Loucy (cell line): Measurements from ENCODE around the gene OBP2B.
"Not testable (repeated sequence)": the region's sequence is repeated elsewhere in the genome, so short reads cannot be mapped to it uniquely, and the experiment has no call there.

Experiments
- H2AFZ ChIP-seq: fragments of 200-600 bp; sonication (generic); 2 replicates; pipeline ENCODE4 v1.6.0; 2016; ENCODE audit warnings: antibody characterized with exemption, mild to moderate bottlenecking, low read length, moderate library complexity
- H3F3A ChIP-seq: fragments of 200-600 bp; 2 replicates; pipeline ENCODE4 v1.6.0; 2016; ENCODE audit warnings: antibody characterized with exemption, low read depth, mild to moderate bottlenecking
- H3K27me3 ChIP-seq: fragments of 200-600 bp; sonication (generic); 2 replicates; pipeline ENCODE4 v1.6.1; 2014; ENCODE audit warnings: low read length, mild to moderate bottlenecking; ENCODE audit not compliant: insufficient read depth, poor library complexity, severe bottlenecking
- H3K36me3 ChIP-seq: fragments of 200-600 bp; sonication (generic); 2 replicates; pipeline ENCODE4 v1.6.1; 2016; ENCODE audit warnings: low read length; ENCODE audit not compliant: insufficient read depth
- H3K4me1 ChIP-seq: fragments of 200-600 bp; sonication (generic); 2 replicates; pipeline ENCODE4 v1.5.1; 2014; ENCODE audit warnings: low read length, mild to moderate bottlenecking; ENCODE audit not compliant: insufficient read depth, poor library complexity, severe bottlenecking
- H3K4me2 ChIP-seq: fragments of 200-600 bp; sonication (generic); 2 replicates; pipeline ENCODE4 v1.6.0; 2014; ENCODE audit warnings: antibody characterized with exemption, low read length, low read depth, mild to moderate bottlenecking; ENCODE audit not compliant: poor library complexity, severe bottlenecking
- H3K4me3 ChIP-seq: fragments of 200-600 bp; sonication (generic); 2 replicates; pipeline ENCODE4 v1.5.1; 2014; ENCODE audit warnings: low read length, mild to moderate bottlenecking, mixed read lengths; ENCODE audit not compliant: poor library complexity, severe bottlenecking
- H3K79me2 ChIP-seq: fragments of 200-600 bp; sonication (generic); 2 replicates; pipeline ENCODE4 v1.6.1; 2014; ENCODE audit warnings: low read length; ENCODE audit not compliant: insufficient read depth
- H3K9ac ChIP-seq: fragments of 200-600 bp; sonication (generic); 2 replicates; pipeline ENCODE4 v1.6.0; 2014; ENCODE audit warnings: mild to moderate bottlenecking, low read depth, low read length, moderate library complexity; ENCODE audit not compliant: poor library complexity, severe bottlenecking
- H3K9me2 ChIP-seq: fragments of 200-600 bp; sonication (generic); replicated peaks from 2 replicates; pipeline ENCODE4 v1.6.1; 2016; ENCODE audit warnings: low read depth, low read length, mixed read lengths
- H3K9me3 ChIP-seq: fragments of 200-600 bp; sonication (generic); 2 replicates; pipeline ENCODE4 v1.6.1; 2014; ENCODE audit warnings: mild to moderate bottlenecking, antibody characterized with exemption, low read length, low read depth; ENCODE audit not compliant: insufficient read depth
- H4K20me1 ChIP-seq: fragments of 200-600 bp; sonication (generic); 2 replicates; pipeline ENCODE4 v1.6.0; 2014; ENCODE audit warnings: antibody characterized with exemption, low read length, mild to moderate bottlenecking; ENCODE audit not compliant: insufficient read depth, poor library complexity, severe bottlenecking
- CTCF ChIP-seq: fragments of 200-600 bp; sonication (generic); conservative IDR thresholded peaks from 2 replicates; pipeline ENCODE4 v1.5.1; 2014; ENCODE audit warnings: mild to moderate bottlenecking, antibody characterized with exemption, low read length
- EZH2phosphoT487 ChIP-seq: fragments of 200-600 bp; IDR thresholded peaks from 2 replicates; pipeline ENCODE4 v1.6.1; 2018; ENCODE audit warnings: antibody characterized with exemption, mild to moderate bottlenecking, moderate library complexity, borderline replicate concordance

The OBP2B gene

GRCh38 chr9:133235549-133236222 is 26.6 kb upstream of the OBP2B start:
- TF ChIP-seq EZH2phosphoT487 (no peak), CTCF (no peak)
- H3K4me2 ChIP-seq, result no peak overlapping the region
- no peaks in the 10 kb centered on the region for H3K4me1 ChIP-seq
- H3K27me3 ChIP-seq, result no peaks in the 10 kb centered on the region
- no peaks in the 10 kb centered on the region for H3K79me2 ChIP-seq
- H3K9me2 ChIP-seq, result no peaks in the 10 kb centered on the region
- H2AFZ ChIP-seq, result no peak overlapping the region
- H3K4me3 ChIP-seq, result no peak overlapping the region
- H3K36me3 ChIP-seq, result no peaks in the 10 kb centered on the region
- H4K20me1 ChIP-seq, result no peaks in the 10 kb centered on the region
- H3F3A ChIP-seq, result no peaks in the 10 kb centered on the region
- no peak overlapping the region for H3K9ac ChIP-seq
- H3K9me3 ChIP-seq, result no peaks in the 10 kb centered on the region

DNA sequence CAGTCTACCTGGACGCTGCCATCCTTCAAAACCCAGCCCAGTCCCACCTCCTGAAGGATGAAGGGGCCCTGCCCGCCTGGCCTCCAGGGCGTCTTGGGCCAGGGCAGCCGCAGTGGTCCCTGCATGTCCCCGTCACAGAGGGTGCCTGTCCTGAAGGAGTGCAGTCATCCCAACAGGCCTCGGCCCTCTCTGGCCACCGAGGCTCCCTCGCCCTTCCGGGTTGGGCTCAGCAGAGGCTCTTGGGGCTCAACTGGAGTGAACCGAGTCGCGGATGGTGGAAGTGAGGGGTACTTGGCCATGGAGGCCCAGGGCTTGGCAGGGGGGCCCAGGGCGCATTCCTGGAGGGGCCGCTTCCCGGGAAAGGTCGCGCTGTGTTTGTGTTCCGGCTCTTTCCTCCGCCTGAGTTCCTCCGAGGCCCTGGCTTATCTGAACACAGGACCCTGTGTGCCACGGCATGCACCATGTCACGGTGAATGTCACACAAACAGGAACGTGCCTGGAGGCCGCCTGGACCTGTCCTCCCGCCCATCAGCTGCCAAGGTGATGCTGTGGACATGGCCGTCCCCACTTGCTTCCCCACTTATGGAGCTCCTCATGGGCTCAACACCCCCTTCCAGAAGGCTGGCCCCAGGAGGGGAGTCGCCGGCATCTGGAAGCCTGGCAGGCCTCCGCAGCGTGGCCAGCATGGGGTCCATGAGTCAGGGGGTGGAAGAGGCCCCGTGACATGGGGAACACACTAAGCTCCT is 25.7 kb upstream of the OBP2B start:
- Histone ChIP-seq H3K4me1 (no peaks in the 10 kb centered on the region), H3K4me2 (no peak overlapping the region), H2AFZ (no peak overlapping the region), H3K79me2 (no peaks in the 10 kb centered on the region), H3K36me3 (no peaks in the 10 kb centered on the region), H3K4me3 (no peak overlapping the region), H3K9me2 (no peaks in the 10 kb centered on the region), H3K9me3 (no peaks in the 10 kb centered on the region), H3K27me3 (no peaks in the 10 kb centered on the region), H4K20me1 (no peaks in the 10 kb centered on the region), H3K9ac (no peak overlapping the region), H3F3A (no peaks in the 10 kb centered on the region)
- TF ChIP-seq EZH2phosphoT487 (no peak), CTCF (no peak)

DNA sequence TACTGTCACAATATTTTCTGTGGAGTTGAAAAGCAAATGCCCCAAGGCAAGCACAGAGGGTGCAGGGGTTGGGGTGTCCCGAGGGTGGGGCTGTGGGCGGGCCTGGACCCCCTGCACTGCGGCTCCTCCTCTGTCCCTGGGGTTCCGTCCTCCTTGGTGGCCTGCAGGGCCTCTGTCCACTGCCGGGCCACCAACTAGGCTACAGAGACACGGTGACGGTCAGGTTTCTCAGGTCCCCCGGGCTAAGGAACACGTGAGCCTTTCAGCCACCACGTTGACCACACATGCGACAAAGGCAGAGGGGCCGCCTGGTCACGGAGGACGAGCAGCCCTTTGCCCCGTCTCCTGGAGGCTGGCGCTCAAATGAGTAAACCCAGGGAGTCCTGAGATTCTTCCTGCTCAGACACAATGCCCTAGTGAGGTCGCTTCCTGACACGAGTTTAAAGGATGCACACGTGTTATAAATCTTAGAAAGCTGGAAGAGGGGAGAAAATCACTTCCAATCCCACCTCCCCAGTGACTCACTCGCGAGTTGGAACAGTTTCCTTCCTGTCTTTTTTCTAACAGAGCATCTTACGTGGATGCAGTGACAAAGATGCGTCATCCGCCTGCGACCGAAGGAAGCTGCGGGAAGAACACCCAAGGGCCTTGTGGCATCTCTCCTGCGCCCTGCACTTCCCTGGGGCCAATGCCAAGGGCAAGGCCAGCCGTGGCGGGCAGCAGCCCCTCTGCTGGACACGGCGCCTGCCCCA is 24.8 kb upstream of the OBP2B start:
- no peak overlapping the region for H2AFZ ChIP-seq

GRCh38 chr9:133231934-133232568 is 23.0 kb upstream of the OBP2B start:
- H3K36me3 ChIP-seq, H3K27me3 ChIP-seq, H2AFZ ChIP-seq, H3F3A ChIP-seq, H3K4me1 ChIP-seq, H3K9me3 ChIP-seq, H4K20me1 ChIP-seq, H3K9ac ChIP-seq, H3K4me3 ChIP-seq, H3K79me2 ChIP-seq, H3K4me2 ChIP-seq, H3K9me2 ChIP-seq: not testable (repeated sequence)

More for the DNA sequence above, 24.8 kb upstream of the OBP2B start:
- H3K9me2 ChIP-seq, result no peaks in the 10 kb centered on the region
- TF ChIP-seq EZH2phosphoT487 (no peak), CTCF (no peak)
- no peaks in the 10 kb centered on the region for H3K36me3 ChIP-seq
- no peak overlapping the region for H3K9ac ChIP-seq
- H3K9me3 ChIP-seq, result no peaks in the 10 kb centered on the region
- no peaks in the 10 kb centered on the region for H3K79me2 ChIP-seq
- no peaks in the 10 kb centered on the region for H4K20me1 ChIP-seq
- H3K4me3 ChIP-seq, result no peak overlapping the region
- H3F3A ChIP-seq, result no peaks in the 10 kb centered on the region
- H3K4me2 ChIP-seq, result no peak overlapping the region
- no peaks in the 10 kb centered on the region for H3K4me1 ChIP-seq
- H3K27me3 ChIP-seq, result no peaks in the 10 kb centered on the region

DNA sequence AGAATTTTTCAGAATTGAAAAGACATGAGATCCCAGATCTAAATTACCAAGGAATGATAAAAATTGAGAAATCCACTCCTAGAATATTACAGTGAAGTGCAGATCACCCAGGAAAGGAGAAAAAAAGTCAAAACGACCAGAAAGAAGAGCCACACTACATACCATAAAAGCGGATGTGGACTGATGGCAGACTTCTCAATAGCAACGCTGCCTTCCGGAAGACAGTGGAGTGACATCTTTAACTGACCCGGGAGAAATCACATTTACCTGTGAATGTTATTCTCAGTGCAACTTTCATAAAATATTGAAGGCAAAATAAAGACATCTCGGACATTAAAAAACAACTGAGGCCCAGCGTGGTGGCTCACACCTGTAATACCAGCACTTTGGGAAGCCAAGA is 21.5 kb upstream of the OBP2B start:
- H3K4me3 ChIP-seq, H3K9me2 ChIP-seq, H3K4me1 ChIP-seq, H3K36me3 ChIP-seq, H3K27me3 ChIP-seq, H3K9ac ChIP-seq, H3K79me2 ChIP-seq, H2AFZ ChIP-seq, H3F3A ChIP-seq, H3K4me2 ChIP-seq, H3K9me3 ChIP-seq, H4K20me1 ChIP-seq: not testable (repeated sequence)
